A549 (cell line): ENCODE results near the gene NMRK1. TPM values are rescaled to one million over a fixed set of nuclear protein-coding genes. Genes with fewer than 3 reads are reported as not detected.

Source experiments
- ATAC-seq, 2 experiments: fragments of 200-7000 bp in 1 of 2; fragments of >200 bp in 1 of 2; cut with Nextera tagmentation in 1 of 2; cut with Tn5 transposase in 1 of 2; 3 replicates each; pipeline versions ENCODE4 v1.8.0 to v1.9.1; 2018 to 2020; ENCODE audit warnings: mild to moderate bottlenecking in 1 of 2, moderate library complexity in 1 of 2
- CTCF ChIA-PET: fragments of 300-600 bp; sonication (Branson Sonifier 250); formaldehyde crosslinking; extraction: SDS; loops from one replicate; lab custom pipeline; 2021; ENCODE audit warnings: antibody characterized with exemption, inconsistent platforms; lab: Yijun Ruan, JAX
- POLR2A ChIA-PET: fragments of 350-600 bp; formaldehyde crosslinking; extraction: SDS; loops from one replicate; lab custom pipeline; 2021; ENCODE audit warnings: antibody characterized with exemption, inconsistent platforms; lab: Yijun Ruan, JAX
- DNase-seq, 2 experiments: peaks; one replicate each; pipeline versions ENCODE4 v3.0.0 to v3.0.0-alpha.2; 2011 to 2016; ENCODE audit warnings: low read depth in 1 of 2, low spot score in 1 of 2
- FAIRE-seq: peaks from 2 replicates; lab custom pipeline; 2011; peaks lifted over from hg19 to GRCh38; lab: Jason Lieb, UNC
- H3K27ac ChIP-seq, 2 experiments: fragments of >200 bp; sonication (Bioruptor Twin); formaldehyde crosslinking; 3 replicates each; pipeline ENCODE4 v1.5.1; 2016 to 2017
- H3K4me1 ChIP-seq: fragments of >200 bp; sonication (Bioruptor Twin); formaldehyde crosslinking; 3 replicates; pipeline ENCODE4 v1.6.1; 2016
- H3K4me2 ChIP-seq: fragments of >200 bp; sonication (Bioruptor Twin); formaldehyde crosslinking; 3 replicates; pipeline ENCODE4 v1.6.1; 2016
- H3K4me3 ChIP-seq: fragments of >200 bp; sonication (Bioruptor Twin); formaldehyde crosslinking; 3 replicates; pipeline ENCODE4 v1.5.1; 2016
- H3K9me3 ChIP-seq: fragments of >200 bp; sonication (Bioruptor Twin); formaldehyde crosslinking; 3 replicates; pipeline ENCODE4 v1.6.1; 2016
- CEBPB ChIP-seq, 2 experiments: fragments of >200 bp in 1 of 2; sonication (Bioruptor Twin) in 1 of 2; formaldehyde crosslinking in 1 of 2; IDR thresholded peaks; 2 replicates each; pipeline ENCODE4 v1.6.1; 2012 to 2016
- CHD2 ChIP-seq: fragments of 150-350 bp; IDR thresholded peaks from 2 replicates; pipeline ENCODE4 v1.6.1; 2014; ENCODE audit warnings: low read length; ENCODE audit not compliant: partially characterized antibody
- CHD4 ChIP-seq: fragments of 200-600 bp; sonication (generic); IDR thresholded peaks from 2 replicates; pipeline ENCODE4 v1.6.1; 2016; ENCODE audit warnings: antibody characterized with exemption, mild to moderate bottlenecking, borderline replicate concordance
- FOXS1 ChIP-seq: fragments of 250-450 bp; sonication (Bioruptor Pico); IDR thresholded peaks from 2 replicates; pipeline ENCODE4 v1.5.0; 2020; ENCODE audit warnings: mild to moderate bottlenecking, moderate library complexity
- GATA3 ChIP-seq: IDR thresholded peaks from 2 replicates; pipeline ENCODE4 v1.6.1; 2012; ENCODE audit warnings: borderline replicate concordance
- HMGXB4 ChIP-seq: fragments of 250-450 bp; sonication (Bioruptor Pico); IDR thresholded peaks from 2 replicates; pipeline ENCODE4 v1.5.0; 2021; ENCODE audit warnings: mild to moderate bottlenecking, moderate library complexity, borderline replicate concordance
- HOXA7 ChIP-seq: fragments of 250-450 bp; sonication (Bioruptor Pico); IDR thresholded peaks from 2 replicates; pipeline ENCODE4 v1.5.0; 2020; ENCODE audit warnings: mild to moderate bottlenecking, moderate library complexity
- KDM5A ChIP-seq: fragments of 200-600 bp; sonication (generic); IDR thresholded peaks from 2 replicates; pipeline ENCODE4 v1.6.1; 2016; ENCODE audit warnings: antibody characterized with exemption, mild to moderate bottlenecking
- MAFK ChIP-seq: fragments of 450-650 bp; IDR thresholded peaks from 2 replicates; pipeline ENCODE4 v1.6.1; 2014; ENCODE audit not compliant: partially characterized antibody
- MAZ ChIP-seq: fragments of 150-350 bp; IDR thresholded peaks from 2 replicates; pipeline ENCODE4 v1.6.1; 2014; ENCODE audit warnings: antibody characterized with exemption, low read depth, low read length, borderline replicate concordance
- MYC ChIP-seq: IDR thresholded peaks from 2 replicates; pipeline ENCODE4 v1.6.1; 2012; ENCODE audit warnings: mild to moderate bottlenecking, inconsistent platforms, low read length, improper control_type of control experiment, borderline replicate concordance
- NR3C1 ChIP-seq: fragments of >200 bp; sonication (Bioruptor Twin); formaldehyde crosslinking; IDR thresholded peaks from 3 replicates; pipeline ENCODE4 v1.6.1; 2017
- POLR2AphosphoS2 ChIP-seq: conservative IDR thresholded peaks from 2 replicates; pipeline ENCODE4 v1.6.1; 2012; ENCODE audit warnings: low read length, improper control_type of control experiment, inconsistent platforms
- RARB ChIP-seq: fragments of 250-450 bp; sonication (Bioruptor Pico); IDR thresholded peaks from 2 replicates; pipeline ENCODE4 v1.8.0; 2021; ENCODE audit warnings: mild to moderate bottlenecking, moderate library complexity
- RNF2 ChIP-seq: fragments of 200-600 bp; sonication (generic); IDR thresholded peaks from 2 replicates; pipeline ENCODE4 v1.6.1; 2016; ENCODE audit warnings: low read depth, mild to moderate bottlenecking, antibody characterized with exemption, moderate library complexity, borderline replicate concordance
- SREBF2 ChIP-seq: fragments of 450-650 bp; IDR thresholded peaks from 2 replicates; pipeline ENCODE4 v1.6.1; 2014; ENCODE audit warnings: mild to moderate bottlenecking, moderate library complexity
- TFCP2L1 ChIP-seq: fragments of 250-450 bp; sonication (Bioruptor Pico); IDR thresholded peaks from 2 replicates; pipeline ENCODE4 v1.5.0; 2021; ENCODE audit warnings: mild to moderate bottlenecking
- WGBS: methylation state at CpG from one replicate; pipeline ENCODE4 v1.1.6; 2017; ENCODE audit errors: missing lambda C conversion rate; 5-methylcytosine and 5-hydroxymethylcytosine counted together
- polyA plus RNA-seq, 4 experiments: library from polyadenylated mRNA; depleted of rRNA in 3 of 4; stranded (reverse); fragments of >200 nt; fragmentation: RNase III in 1 of 4; extraction: RNeasy Plus Mini Kit Qiagen cat#74134 plus additional on column Dnase treatment in 1 of 4; gene quantifications; 2 replicates in 3 of 4; 3 replicates in 1 of 4; pipeline ENCODE4 v1.2.3, GENCODE V29; 2011 to 2017
- TF ChIP-seq, protein P1 (sequence below): fragments of >200 bp; sonication (Bioruptor Twin); formaldehyde crosslinking; IDR thresholded peaks from 2 replicates; pipeline ENCODE4 v1.6.1; 2016
- TF ChIP-seq, protein P2 (sequence below): IDR thresholded peaks from 2 replicates; pipeline ENCODE4 v1.6.1; 2012
- TF ChIP-seq, protein P3 (sequence below): fragments of 150-350 bp; IDR thresholded peaks from 2 replicates; pipeline ENCODE4 v1.6.1; 2014; ENCODE audit warnings: low read depth, mild to moderate bottlenecking, low read length

Gene NMRK1
- polyA plus RNA-seq, 2 of the 4 experiments (the other 2 are of a cell fraction), result 7.6 to 10.5 TPM

DNA sequence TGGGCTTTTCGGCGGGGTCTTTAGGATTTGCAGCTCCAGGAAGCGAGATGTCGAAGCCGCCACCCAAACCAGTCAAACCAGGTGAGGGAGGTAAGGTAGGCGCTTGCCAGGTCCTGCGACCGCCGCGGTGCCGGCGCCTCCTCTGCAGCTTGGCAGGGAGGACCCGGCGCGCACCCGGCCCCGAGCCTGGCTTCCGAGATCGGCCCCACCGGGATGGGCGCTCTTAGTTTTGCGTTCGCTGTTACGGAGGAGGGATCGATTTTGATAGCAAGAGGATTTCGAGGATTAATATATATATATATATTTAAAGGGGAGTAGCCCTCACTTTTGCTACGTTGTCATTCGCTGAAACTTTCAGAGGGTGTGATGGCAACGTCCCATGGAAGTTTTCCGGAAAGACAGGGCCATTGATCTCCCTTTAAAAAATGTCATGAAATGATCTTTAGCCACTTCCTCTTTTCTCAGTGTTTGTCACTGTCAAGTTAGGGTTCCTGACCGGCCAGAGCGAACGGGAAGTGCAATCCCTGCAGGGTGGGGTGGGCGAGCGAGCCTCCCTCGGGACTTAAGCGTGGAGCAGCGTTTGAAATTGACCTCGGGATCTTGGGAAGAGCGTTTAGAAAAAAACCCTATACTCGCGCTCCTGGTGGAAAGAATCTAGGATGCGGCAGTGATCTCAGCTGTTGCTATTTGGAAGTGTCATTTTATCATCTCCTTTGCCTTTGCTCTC lies 854 bp upstream of the NMRK1 start (continued):
- TF ChIP-seq, protein P1, sequence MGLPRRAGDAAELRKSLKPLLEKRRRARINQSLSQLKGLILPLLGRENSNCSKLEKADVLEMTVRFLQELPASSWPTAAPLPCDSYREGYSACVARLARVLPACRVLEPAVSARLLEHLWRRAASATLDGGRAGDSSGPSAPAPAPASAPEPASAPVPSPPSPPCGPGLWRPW, result no peak
- no peak for TF ChIP-seq GATA3
- no peak for TF ChIP-seq CEBPB (IDR thresholded peaks at IDR 0.05)

- peak overlapping the region; percentile 95 for H3K4me3 ChIP-seq
- peaks cover 8% of the 10 kb centered on the region for H3K4me1 ChIP-seq
- H3K4me2 ChIP-seq, result peak overlapping the region; percentile 68
- CTCF ChIA-PET, result interaction anchor here (1.1 to 15.9 kb wide), 7 partner anchors 59 to 314 kb away, joined by 3 to 278 read pairs (median 4); partner anchors contain the start of genes C9orf40 and CARNMT1
- ATAC-seq (peak in 1 of 2 experiments; percentile 72; a peak in 5 of 6 replicates), FAIRE-seq (no peak), DNase-seq (peak; percentile 20 to 37)
- H3K9me3 ChIP-seq, result no peaks in the 10 kb centered on the region
- 2% methylated on average over 20 of the region's 20 CpGs for WGBS
- POLR2A ChIA-PET, result interaction anchor here (0.7 to 3.2 kb wide), 9 partner anchors 11 to 1641 kb away, joined by 3 to 38 read pairs (median 5); partner anchors contain the start of gene CARNMT1
- H3K27ac ChIP-seq, result peak overlapping the region; percentile 78 to 86
- TF ChIP-seq, protein P2, sequence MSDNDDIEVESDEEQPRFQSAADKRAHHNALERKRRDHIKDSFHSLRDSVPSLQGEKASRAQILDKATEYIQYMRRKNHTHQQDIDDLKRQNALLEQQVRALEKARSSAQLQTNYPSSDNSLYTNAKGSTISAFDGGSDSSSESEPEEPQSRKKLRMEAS, result 0 out of 2 replicates have a peak, but pooled peaks have one; percentile 7
- TF ChIP-seq HOXA7 (no peak), FOXS1 (CRISPR knock-in tag) (no peak)
Observed at GRCh38 chr9:75087289-75087823, 599 bp downstream of the NMRK1 start.

- ChIA-PET CTCF (interaction anchor here (0.8 to 15.9 kb wide), 6 partner anchors 9 to 314 kb away, joined by 3 to 278 read pairs (median 5); no protein-coding TSS in a partner anchor), POLR2A (interaction anchor here (0.7 to 3.2 kb wide), 2 partner anchors 59 to 1640 kb away, joined by 3 to 38 read pairs; partner anchors contain the start of gene CARNMT1)
- peaks cover 8% of the 10 kb centered on the region for H3K4me1 ChIP-seq
- DNase-seq (no peak), ATAC-seq (no peak), FAIRE-seq (no peak)
- no peaks in the 10 kb centered on the region for H3K9me3 ChIP-seq
- TF ChIP-seq CHD4 (no peak), MAFK (peak; percentile 60), CHD2 (no peak), RNF2 (no peak), TFCP2L1 (no peak)
- TF ChIP-seq, protein P2, result 0 out of 2 replicates have a peak, but pooled peaks have one; percentile 12
- H3K4me2 ChIP-seq, result peak overlapping the region; percentile 68
- peak overlapping the region; percentile 78 to 86; a peak in 5 of 6 replicates for H3K27ac ChIP-seq
- WGBS, result 47% methylated on average over 15 of the region's 16 CpGs
- peak overlapping the region; percentile 95 for H3K4me3 ChIP-seq
Observed at GRCh38 chr9:75086541-75087288, 1.2 kb downstream of the NMRK1 start.

- CTCF ChIA-PET, result interaction anchor here (1.0 to 15.9 kb wide), 5 partner anchors 8 to 313 kb away, joined by 3 to 278 read pairs (median 5); partner anchors contain the start of gene C9orf40
- FAIRE-seq, result no peak
- DNase-seq, result no peak
- no CpG with 5 or more reads among the region's 1 CpG for WGBS
- H3K4me3 ChIP-seq, result no peak overlapping the region
- TF ChIP-seq NR3C1 (no peak), HMGXB4 (CRISPR knock-in tag) (no peak), KDM5A (no peak), MAZ (no peak), POLR2AphosphoS2 (no peak), TFCP2L1 (no peak), RARB (CRISPR knock-in tag) (no peak), SREBF2 (no peak), MYC (no peak), RNF2 (no peak)
- TF ChIP-seq, protein P3, sequence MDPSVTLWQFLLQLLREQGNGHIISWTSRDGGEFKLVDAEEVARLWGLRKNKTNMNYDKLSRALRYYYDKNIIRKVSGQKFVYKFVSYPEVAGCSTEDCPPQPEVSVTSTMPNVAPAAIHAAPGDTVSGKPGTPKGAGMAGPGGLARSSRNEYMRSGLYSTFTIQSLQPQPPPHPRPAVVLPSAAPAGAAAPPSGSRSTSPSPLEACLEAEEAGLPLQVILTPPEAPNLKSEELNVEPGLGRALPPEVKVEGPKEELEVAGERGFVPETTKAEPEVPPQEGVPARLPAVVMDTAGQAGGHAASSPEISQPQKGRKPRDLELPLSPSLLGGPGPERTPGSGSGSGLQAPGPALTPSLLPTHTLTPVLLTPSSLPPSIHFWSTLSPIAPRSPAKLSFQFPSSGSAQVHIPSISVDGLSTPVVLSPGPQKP, result no peak
- TF ChIP-seq, all 56 proteins: peak for 0
- H3K4me1 ChIP-seq, result peaks cover 8% of the 10 kb centered on the region
- no peak for ATAC-seq
- H3K27ac ChIP-seq, result no peak overlapping the region
- no peak overlapping the region for H3K4me2 ChIP-seq
- H3K9me3 ChIP-seq, result no peaks in the 10 kb centered on the region
- POLR2A ChIA-PET, result no interaction called here
Observed at GRCh38 chr9:75085640-75086039, 2.3 kb downstream of the NMRK1 start.
